GM12878 (cell line): ENCODE data around the gene KLHL9. TPM values are rescaled to one million over a fixed set of nuclear protein-coding genes. Genes with fewer than 3 reads are reported as not detected.

Source experiments
- ATAC-seq: fragments of 200-7000 bp; cut with Tn5 transposase; 3 replicates; pipeline ENCODE4 v1.9.1; 2020; ENCODE audit warnings: mild to moderate bottlenecking, moderate library complexity
- BruUV-seq: library from RNA; stranded (reverse); fragments of 400-500 nt; replicated peaks from 2 replicates; lab custom pipeline; 2021; lab: Mats Ljungman, UMichigan
- CTCF ChIA-PET: fragments of 300-600 bp; sonication (Branson Sonifier 250); formaldehyde crosslinking; extraction: SDS; loops from one replicate; lab custom pipeline; 2021; ENCODE audit warnings: inconsistent platforms; lab: Yijun Ruan, JAX
- POLR2A ChIA-PET: fragments of 350-600 bp; formaldehyde crosslinking; extraction: SDS; loops from one replicate; lab custom pipeline; 2021; ENCODE audit warnings: inconsistent platforms; lab: Charles Lee
- RAD21 ChIA-PET: fragments of 300-600 bp; sonication (Branson Sonifier 250); formaldehyde crosslinking; loops from one replicate; lab custom pipeline; 2023; ENCODE audit warnings: antibody characterized with exemption; ENCODE audit not compliant: unreplicated experiment; lab: Charles Lee
- SMC1A ChIA-PET: fragments of 300-600 bp; sonication (Branson Sonifier 250); formaldehyde crosslinking; loops from one replicate; lab custom pipeline; 2023; ENCODE audit not compliant: unreplicated experiment, uncharacterized antibody; lab: Charles Lee
- DNase-seq: peaks from one replicate; pipeline ENCODE4 v3.0.0-alpha.2; 2011; ENCODE audit warnings: low read depth, low spot score
- FAIRE-seq: peaks from 3 replicates; lab custom pipeline; 2011; peaks lifted over from hg19 to GRCh38; lab: Jason Lieb, UNC
- H2AFZ ChIP-seq: 2 replicates; pipeline ENCODE4 v1.6.0; 2011; ENCODE audit warnings: low read depth, low read length, control low read depth; ENCODE audit not compliant: control insufficient read depth
- H3K27ac ChIP-seq: 2 replicates; pipeline ENCODE4 v1.5.1; 2011; ENCODE audit warnings: control low read depth; ENCODE audit not compliant: control insufficient read depth, insufficient read depth
- H3K27me3 ChIP-seq, 2 experiments: replicated peaks in 1 of 2; 2 replicates each; pipeline versions ENCODE4 v1.6.0 to v1.6.1; 2011; ENCODE audit warnings: low read length in 1 of 2; ENCODE audit not compliant: control insufficient read depth in 2 of 2, insufficient read depth in 2 of 2
- H3K36me3 ChIP-seq, 2 experiments: 2 replicates each; pipeline ENCODE4 v1.5.1; 2011; ENCODE audit warnings: low read length in 1 of 2; ENCODE audit not compliant: control insufficient read depth in 2 of 2, insufficient read depth in 2 of 2
- H3K4me1 ChIP-seq: 2 replicates; pipeline ENCODE4 v1.6.1; 2011; ENCODE audit warnings: mild to moderate bottlenecking, low read length, moderate library complexity, mixed read lengths; ENCODE audit not compliant: control insufficient read depth, insufficient read depth
- H3K4me2 ChIP-seq: 2 replicates; pipeline ENCODE4 v1.6.0; 2011; ENCODE audit warnings: control low read depth; ENCODE audit not compliant: control insufficient read depth, insufficient read depth
- H3K4me3 ChIP-seq: fragments of 200-600 bp; sonication (generic); 2 replicates; pipeline ENCODE4 v1.5.1; 2016
- H3K79me2 ChIP-seq: 2 replicates; pipeline ENCODE4 v1.6.0; 2011; ENCODE audit warnings: low read length; ENCODE audit not compliant: control insufficient read depth, insufficient read depth
- H3K9ac ChIP-seq: 2 replicates; pipeline ENCODE4 v1.8.0; 2011; ENCODE audit warnings: low read length, control low read depth, mixed read lengths; ENCODE audit not compliant: control insufficient read depth, insufficient read depth
- H3K9me3 ChIP-seq: replicated peaks from 3 replicates; pipeline ENCODE4 v1.5.1; 2011; ENCODE audit warnings: mild to moderate bottlenecking, low read length; ENCODE audit not compliant: control insufficient read depth, insufficient read depth
- H4K20me1 ChIP-seq: 2 replicates; pipeline ENCODE4 v1.6.0; 2011; ENCODE audit not compliant: control insufficient read depth, insufficient read depth
- CBFB ChIP-seq: IDR thresholded peaks from 2 replicates; pipeline ENCODE4 v1.6.1; 2016; ENCODE audit warnings: antibody characterized with exemption, low read depth
- CEBPB ChIP-seq, 2 experiments: fragments of 150-350 bp in 1 of 2; IDR thresholded peaks; 2 replicates each; pipeline ENCODE4 v1.6.1; 2012 to 2014; ENCODE audit warnings: low read depth in 2 of 2, low read length in 2 of 2, borderline replicate concordance in 1 of 2, inconsistent platforms in 1 of 2
- MYB ChIP-seq: fragments of 150-350 bp; IDR thresholded peaks from 2 replicates; pipeline ENCODE4 v1.6.1; 2014; ENCODE audit warnings: mild to moderate bottlenecking, low read depth, low read length, borderline replicate concordance
- NFYB ChIP-seq: IDR thresholded peaks from 2 replicates; pipeline ENCODE4 v1.6.1; 2011; ENCODE audit warnings: low read depth, mild to moderate bottlenecking, low read length, improper control_type of control experiment, moderate library complexity; ENCODE audit not compliant: insufficient read depth
- SIN3A ChIP-seq: IDR thresholded peaks from 2 replicates; pipeline ENCODE4 v1.6.1; 2012; ENCODE audit warnings: low read depth, low read length, improper control_type of control experiment
- SMAD1 ChIP-seq: fragments of 450-650 bp; IDR thresholded peaks from 2 replicates; pipeline ENCODE4 v1.6.1; 2018; ENCODE audit warnings: mild to moderate bottlenecking, low read depth; ENCODE audit not compliant: partially characterized antibody
- TCF3 ChIP-seq: IDR thresholded peaks from 2 replicates; pipeline ENCODE4 v1.6.1; 2012; ENCODE audit warnings: low read depth, mild to moderate bottlenecking, low read length, borderline replicate concordance; ENCODE audit not compliant: insufficient read depth
- WGBS: methylation state at CpG from one replicate; pipeline ENCODE4 v1.1.6; 2016; ENCODE audit warnings: low lambda C conversion rate; ENCODE audit not compliant: insufficient replicate concordance, insufficient coverage; ENCODE audit errors: missing lambda C conversion rate; 5-methylcytosine and 5-hydroxymethylcytosine counted together
- in situ Hi-C: fragments of 300-500 bp; cut with MboI; formaldehyde crosslinking; loops from 9 replicates; pipeline ENCODE4 v1.14.3; 2018; ENCODE audit warnings: mixed read lengths
- intact Hi-C: fragments of 100-400 bp; cut with micrococcal nuclease; formaldehyde crosslinking; loops from one replicate; pipeline ENCODE4 v1.14.2; 2022; ENCODE audit not compliant: unreplicated experiment
- polyA plus RNA-seq, 11 experiments: library from polyadenylated mRNA; depleted of rRNA in 4 of 11; unstranded in 6 of 11; stranded (reverse) in 5 of 11; fragments of >200 nt; fragmentation: Nextera tagmentation in 4 of 11; fragmentation: Illumina TruSeq in 1 of 11; extraction: Ambion mirVana in 4 of 11; extraction: Trizol in 1 of 11; gene quantifications; 1 replicate in 1 of 11; 2 replicates in 10 of 11; pipeline versions ENCODE4 v1.2.1 to v1.2.3, GENCODE V29; 2011 to 2016; ENCODE audit warnings: inconsistent platforms in 2 of 11, missing spikeins in 2 of 11, low read depth in 1 of 11
- total RNA-seq, 4 experiments: library from RNA; depleted of rRNA in 3 of 4; stranded (reverse); fragments of >200 nt in 3 of 4; fragmentation: Illumina TruSeq in 1 of 4; extraction: Trizol in 1 of 4; gene quantifications; 2 replicates each; pipeline versions ENCODE4 v1.2.1 to v1.2.3, GENCODE V29; 2013 to 2021
- TF ChIP-seq, protein P1 (sequence below): fragments of 450-650 bp; conservative IDR thresholded peaks from 2 replicates; pipeline ENCODE4 v1.6.1; 2017; ENCODE audit warnings: mild to moderate bottlenecking, moderate library complexity
- TF ChIP-seq, protein P2 (sequence below), 3 experiments: IDR thresholded peaks in 2 of 3; conservative IDR thresholded peaks in 1 of 3; 2 replicates each; pipeline ENCODE4 v1.5.1; 2011; ENCODE audit warnings: low read depth in 3 of 3, low read length in 3 of 3, mild to moderate bottlenecking in 3 of 3, control low read depth in 2 of 3, moderate library complexity in 2 of 3, inconsistent platforms in 1 of 3, mixed read lengths in 1 of 3; ENCODE audit not compliant: control insufficient read depth in 2 of 3, insufficient read depth in 1 of 3; ENCODE audit errors: extremely low read depth in 1 of 3

The KLHL9 gene
- total and polyA plus RNA-seq, 10 of the 15 experiments (the other 5 are each of a cell fraction or from before 2014, with no cell fraction given) = 3.8 to 37.7 (median 17.4) TPM

DNA sequence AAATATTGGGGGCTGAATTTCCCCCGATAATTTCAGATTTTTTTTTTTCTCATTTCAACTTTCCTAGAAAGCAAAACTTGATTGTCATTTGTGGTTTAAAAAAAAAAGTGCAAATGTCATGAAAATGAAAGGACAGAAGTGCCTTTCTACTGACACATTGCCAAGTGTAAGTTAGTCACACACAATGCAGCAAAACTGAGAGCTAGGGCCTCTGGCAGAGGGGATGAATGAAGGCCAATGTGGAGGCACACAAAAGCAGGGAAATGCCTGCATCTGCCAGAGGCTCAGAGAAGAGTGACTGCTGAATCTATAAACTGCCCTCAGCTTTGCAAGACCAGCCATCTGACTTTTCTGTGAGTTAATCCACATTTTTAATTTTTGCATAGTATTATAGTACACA lies 23.3 kb downstream of the KLHL9 start (continued):
- TF ChIP-seq, protein P1, sequence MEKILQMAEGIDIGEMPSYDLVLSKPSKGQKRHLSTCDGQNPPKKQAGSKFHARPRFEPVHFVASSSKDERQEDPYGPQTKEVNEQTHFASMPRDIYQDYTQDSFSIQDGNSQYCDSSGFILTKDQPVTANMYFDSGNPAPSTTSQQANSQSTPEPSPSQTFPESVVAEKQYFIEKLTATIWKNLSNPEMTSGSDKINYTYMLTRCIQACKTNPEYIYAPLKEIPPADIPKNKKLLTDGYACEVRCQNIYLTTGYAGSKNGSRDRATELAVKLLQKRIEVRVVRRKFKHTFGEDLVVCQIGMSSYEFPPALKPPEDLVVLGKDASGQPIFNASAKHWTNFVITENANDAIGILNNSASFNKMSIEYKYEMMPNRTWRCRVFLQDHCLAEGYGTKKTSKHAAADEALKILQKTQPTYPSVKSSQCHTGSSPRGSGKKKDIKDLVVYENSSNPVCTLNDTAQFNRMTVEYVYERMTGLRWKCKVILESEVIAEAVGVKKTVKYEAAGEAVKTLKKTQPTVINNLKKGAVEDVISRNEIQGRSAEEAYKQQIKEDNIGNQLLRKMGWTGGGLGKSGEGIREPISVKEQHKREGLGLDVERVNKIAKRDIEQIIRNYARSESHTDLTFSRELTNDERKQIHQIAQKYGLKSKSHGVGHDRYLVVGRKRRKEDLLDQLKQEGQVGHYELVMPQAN = no peak
- TF ChIP-seq CBFB (no peak), TCF3 (no peak)

DNA sequence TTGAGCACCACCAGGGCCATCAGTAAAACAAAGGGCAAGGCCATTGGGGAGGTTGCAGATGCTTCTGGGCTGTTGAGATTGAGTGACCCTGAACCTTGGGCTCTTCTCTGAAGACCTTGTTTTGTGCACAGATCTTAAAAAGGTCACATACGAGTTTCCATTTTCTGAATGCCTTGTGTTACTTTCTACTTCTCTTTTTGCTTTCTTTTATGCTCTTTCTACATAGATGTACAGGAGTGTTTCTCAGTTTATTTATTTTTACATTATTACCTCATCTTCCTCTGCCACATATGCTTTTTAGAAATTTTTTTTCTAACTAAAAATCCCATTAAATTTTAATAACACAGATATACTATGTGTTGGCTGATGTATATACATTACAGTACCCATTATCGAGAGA lies 30.0 kb downstream of the KLHL9 start, which contains the start of gene IFNA5:
Gene IFNA5, minus strand, starts transcription at position 101 of the 400 bp plus-strand sequence. Its CDS starts 57 bp downstream, at position 44.
- H3K4me3 ChIP-seq = no peak within 1 kb of the TSS
- TF ChIP-seq, protein P2, sequence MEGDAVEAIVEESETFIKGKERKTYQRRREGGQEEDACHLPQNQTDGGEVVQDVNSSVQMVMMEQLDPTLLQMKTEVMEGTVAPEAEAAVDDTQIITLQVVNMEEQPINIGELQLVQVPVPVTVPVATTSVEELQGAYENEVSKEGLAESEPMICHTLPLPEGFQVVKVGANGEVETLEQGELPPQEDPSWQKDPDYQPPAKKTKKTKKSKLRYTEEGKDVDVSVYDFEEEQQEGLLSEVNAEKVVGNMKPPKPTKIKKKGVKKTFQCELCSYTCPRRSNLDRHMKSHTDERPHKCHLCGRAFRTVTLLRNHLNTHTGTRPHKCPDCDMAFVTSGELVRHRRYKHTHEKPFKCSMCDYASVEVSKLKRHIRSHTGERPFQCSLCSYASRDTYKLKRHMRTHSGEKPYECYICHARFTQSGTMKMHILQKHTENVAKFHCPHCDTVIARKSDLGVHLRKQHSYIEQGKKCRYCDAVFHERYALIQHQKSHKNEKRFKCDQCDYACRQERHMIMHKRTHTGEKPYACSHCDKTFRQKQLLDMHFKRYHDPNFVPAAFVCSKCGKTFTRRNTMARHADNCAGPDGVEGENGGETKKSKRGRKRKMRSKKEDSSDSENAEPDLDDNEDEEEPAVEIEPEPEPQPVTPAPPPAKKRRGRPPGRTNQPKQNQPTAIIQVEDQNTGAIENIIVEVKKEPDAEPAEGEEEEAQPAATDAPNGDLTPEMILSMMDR (IDR thresholded peaks at IDR 0.05 in 2 of 3, conservative IDR thresholded peaks at IDR 0.05 in 1 of 3; ENCODE audit: control insufficient read depth in 2 of 3, extremely low read depth in 1 of 3, insufficient read depth in 1 of 3, low read depth in 3 of 3, low read length in 3 of 3) = no peak
- TF ChIP-seq SIN3A (no peak), MYB (no peak), CEBPB (IDR thresholded peaks at IDR 0.05; ENCODE audit: borderline replicate concordance in 1 of 2, low read depth in 2 of 2, low read length in 2 of 2) (no peak), SMAD1 (no peak), NFYB (no peak)
- no peaks in the 10 kb centered on the region for H3K36me3 ChIP-seq
- H2AFZ ChIP-seq = no peak within 1 kb of the TSS
- POLR2A ChIA-PET = no interaction called here
- WGBS = 51% methylated on average over 2 of the region's 2 CpGs
- no peak for DNase-seq
- intact Hi-C loops = no loop called here
- BruUV-seq = no TSS peak
- H3K27me3 ChIP-seq = no peaks in the 10 kb centered on the region; a peak in 2 of 4 replicates
- no peaks in the 10 kb centered on the region for H3K9me3 ChIP-seq
- H4K20me1 ChIP-seq = no peaks in the 10 kb centered on the region
- ATAC-seq = no peak
- H3K27ac ChIP-seq = no peak within 1 kb of the TSS
- CTCF ChIA-PET = interaction anchor here (1.0 to 1.3 kb wide), 2 partner anchors 53 to 110 kb away, joined by 3 read pairs; no protein-coding TSS in a partner anchor
- SMC1A ChIA-PET = interaction anchor here (0.5 kb wide), 1 partner anchor 166 kb away, joined by 4 read pairs; no protein-coding TSS in a partner anchor
- RAD21 ChIA-PET = no interaction called here
- in situ Hi-C loops = no loop called here
- H3K9ac ChIP-seq = no peak within 1 kb of the TSS
- no peak for FAIRE-seq
- no peak within 1 kb of the TSS for H3K4me2 ChIP-seq
- H3K79me2 ChIP-seq = no peaks in the 10 kb centered on the region
- H3K4me1 ChIP-seq = no peaks in the 10 kb centered on the region
